ENCODE measurements around the gene SLC5A12.
"Not testable (repeated sequence)": the region's sequence is repeated elsewhere in the genome, so short reads cannot be mapped to it uniquely, and the experiment has no call there.

Gene SLC5A12

DNA sequence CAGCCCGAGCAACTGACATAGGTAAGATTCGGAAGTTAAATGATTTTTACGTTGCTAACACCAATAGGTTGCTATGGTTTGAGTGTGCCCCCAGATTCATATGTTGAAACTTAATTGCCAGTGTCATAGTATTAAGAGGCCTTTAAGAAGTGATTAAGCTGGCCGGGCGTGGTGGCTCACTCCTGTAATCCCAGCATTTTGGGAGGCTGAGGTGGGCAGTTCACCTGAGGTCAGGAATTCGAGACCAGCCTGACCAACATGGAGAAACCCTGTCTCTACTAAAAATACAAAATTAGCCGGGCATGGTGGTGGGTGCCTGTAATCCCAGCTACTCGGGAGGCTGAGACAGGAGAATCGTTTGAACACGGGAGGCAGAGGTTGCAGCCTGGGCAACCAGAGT lies 78.5 kb downstream of the SLC5A12 start:
- not testable (repeated sequence) for DNase-seq

DNA sequence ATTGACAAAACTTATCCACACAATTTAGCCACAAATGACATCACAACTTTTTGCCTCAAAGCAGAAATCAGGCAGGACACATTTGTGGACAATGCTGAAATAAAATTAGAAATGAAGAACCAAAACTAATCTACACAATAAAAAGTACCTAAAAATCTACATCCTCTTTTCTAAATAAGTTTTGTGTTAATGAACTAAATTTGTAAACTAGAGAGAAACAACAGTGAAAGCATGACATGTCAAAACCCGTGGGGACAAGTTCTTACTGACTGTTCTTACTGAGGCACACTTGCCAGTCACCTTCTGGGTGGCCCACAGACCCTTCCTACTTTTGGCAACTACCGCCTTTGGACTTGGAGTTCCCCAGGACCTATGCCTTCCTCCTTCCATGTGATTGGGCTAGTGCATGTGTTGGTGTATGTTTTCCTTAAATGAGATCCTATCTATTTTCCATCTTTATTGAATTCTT lies 89.1 kb downstream of the SLC5A12 start:
- no peak for DNase-seq

DNA sequence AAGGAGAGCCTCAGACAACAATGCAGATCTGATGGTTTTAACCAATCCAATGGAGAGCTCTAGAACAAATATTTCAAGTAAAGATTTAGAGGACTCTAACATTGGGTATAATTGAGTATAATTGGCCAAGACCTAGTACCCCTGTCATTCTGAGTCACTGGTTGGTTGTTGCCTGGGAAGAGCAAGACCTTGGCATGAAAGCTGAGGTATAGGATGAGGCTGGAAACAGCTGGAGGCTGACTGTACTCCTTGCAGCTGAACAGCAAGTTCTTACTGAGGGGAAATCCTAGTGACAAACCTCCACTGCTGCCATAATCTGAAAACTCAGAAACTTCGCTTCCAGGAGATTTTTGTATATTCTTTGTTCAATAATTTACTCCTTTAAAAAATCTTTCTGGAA lies 95.5 kb downstream of the SLC5A12 start:
- DNase-seq = no peak

DNA sequence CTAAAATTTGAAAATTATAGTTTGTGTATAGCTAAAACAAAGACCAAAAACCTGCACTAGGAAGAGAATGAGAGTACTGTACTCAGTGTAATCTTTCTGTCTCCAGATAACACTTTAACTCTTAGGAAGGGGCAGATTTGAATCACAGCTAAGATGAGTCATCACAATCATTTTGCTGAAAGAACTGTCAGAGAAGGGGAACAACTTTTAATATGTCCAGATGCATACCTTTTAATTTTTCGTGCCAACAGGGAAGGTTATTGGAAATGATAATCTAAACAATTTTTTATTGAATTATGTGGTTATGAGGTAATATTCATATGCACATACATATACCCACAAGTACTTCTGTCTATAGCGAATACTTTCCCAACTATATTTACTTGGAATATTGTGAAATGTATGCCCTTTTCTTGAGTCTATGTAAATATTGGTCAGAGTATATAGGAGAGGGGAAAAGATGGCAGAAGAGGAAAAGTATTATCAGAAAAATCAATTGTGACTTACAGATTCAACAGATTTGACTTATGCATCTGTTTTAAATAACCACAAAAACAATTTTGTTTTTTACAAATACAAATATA lies 98.7 kb downstream of the SLC5A12 start:
- DNase-seq = no peak

DNA sequence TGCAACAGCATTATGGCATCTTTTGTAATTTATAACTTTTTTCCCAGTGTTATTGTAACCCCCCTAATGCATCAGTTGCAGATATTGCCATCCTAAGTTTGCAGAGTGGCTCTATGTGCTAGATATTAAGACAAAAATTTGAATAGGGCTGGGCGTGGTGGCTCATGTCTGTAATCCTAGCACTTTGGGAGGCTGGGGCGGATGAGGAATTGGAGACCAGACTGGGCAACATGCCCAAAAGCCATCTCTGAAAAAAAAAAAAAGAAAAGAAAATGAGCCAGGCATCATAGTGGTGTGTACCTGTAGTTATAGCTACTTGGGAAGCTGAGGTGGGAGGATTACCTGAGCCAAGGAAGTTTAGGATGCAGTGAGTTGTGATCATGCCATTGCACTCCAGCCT lies 99.7 kb downstream of the SLC5A12 start:
- no peak for DNase-seq

DNA sequence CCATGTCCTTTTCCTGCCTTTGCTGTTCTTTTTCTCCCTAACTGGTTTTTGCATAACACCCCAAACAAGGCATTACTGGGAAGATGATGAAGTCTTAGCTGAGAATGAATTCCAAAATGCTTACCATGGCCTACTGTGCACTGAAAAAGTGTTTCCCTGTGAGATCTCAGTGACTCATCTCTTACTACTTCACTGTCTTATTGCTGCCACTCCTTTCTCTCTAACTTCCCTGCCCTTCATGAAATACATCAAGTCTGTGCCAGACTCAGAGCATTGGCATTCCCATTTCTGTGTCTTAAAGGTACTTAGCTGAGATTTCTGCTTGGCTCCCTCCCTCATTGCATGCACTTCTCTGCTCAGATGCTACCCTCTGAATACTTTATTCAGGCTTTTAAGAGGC lies 100.7 kb downstream of the SLC5A12 start:
- no peak for DNase-seq

DNA sequence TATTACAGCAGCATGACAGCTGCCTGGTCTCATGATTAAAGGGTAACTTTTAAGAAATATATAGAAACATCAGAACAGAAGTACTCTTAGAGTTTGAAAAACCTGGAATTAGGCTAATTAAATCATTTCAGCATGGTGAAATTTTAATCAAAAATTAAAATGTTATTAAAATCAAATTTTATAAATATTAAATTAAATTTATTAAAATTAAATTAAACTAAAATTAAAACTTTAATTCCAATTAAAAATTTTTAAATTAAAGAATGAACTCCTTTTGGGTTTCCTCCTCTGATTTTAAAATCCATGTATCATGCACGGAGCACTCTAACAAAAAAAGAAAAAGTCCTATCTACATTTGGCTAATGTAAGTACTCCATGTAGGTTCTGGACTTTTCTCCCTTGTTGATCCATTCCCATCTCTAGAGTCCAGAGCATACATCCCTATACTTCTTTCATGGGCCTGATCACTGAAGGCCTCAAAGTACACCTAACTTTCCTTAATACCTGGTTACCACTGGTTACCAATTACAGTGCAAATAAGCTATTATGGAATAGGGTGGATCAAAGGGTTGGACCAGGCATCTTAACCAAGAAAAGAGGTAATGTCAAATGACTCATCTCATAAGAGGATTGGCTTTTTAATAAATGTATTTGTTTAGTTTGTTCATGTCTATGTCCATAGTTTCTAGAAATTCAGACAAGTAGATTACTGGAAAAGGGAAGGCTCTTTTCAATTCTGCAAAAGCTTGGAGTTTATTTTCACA lies 101.4 kb downstream of the SLC5A12 start:
- DNase-seq = no peak

DNA sequence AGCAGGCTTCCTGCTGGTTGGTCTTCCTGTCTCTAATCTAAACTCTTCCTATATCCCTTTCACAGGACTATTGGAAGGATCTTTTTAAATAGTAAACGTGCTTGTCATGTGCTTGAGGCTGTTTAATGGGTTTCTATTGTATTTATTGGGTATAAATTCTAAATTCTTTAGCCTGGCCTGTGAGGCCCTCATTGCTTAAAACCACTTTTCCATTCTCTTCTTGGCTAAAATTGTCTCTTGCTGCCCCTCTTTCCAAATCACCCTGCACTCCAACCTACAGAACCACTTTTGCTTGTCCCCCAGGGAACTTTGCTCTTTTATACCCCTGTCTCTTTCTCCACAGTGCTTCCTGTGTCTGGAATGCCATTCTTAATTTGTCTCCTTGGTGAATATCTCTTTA lies 103.4 kb downstream of the SLC5A12 start:
- DNase-seq = no peak
